MM.1S (cell line): ENCODE measurements around the gene NLK.

Source experiments
- DNase-seq: peaks from one replicate; pipeline ENCODE4 v3.0.0-alpha.2; 2015
- H2AFZ ChIP-seq: fragments of 300-600 bp; sonication (generic); 2 replicates; pipeline ENCODE4 v1.6.0; 2016; ENCODE audit warnings: antibody characterized with exemption, low read length
- H3F3A ChIP-seq: fragments of 300-600 bp; sonication (generic); 2 replicates; pipeline ENCODE4 v1.6.1; 2016; ENCODE audit warnings: mild to moderate bottlenecking, antibody characterized with exemption, low read length, moderate library complexity, mixed read lengths; ENCODE audit not compliant: insufficient read depth
- H3K27ac ChIP-seq: fragments of 300-600 bp; sonication (generic); 2 replicates; pipeline ENCODE4 v1.5.1; 2016; ENCODE audit warnings: mild to moderate bottlenecking, low read length
- H3K27me3 ChIP-seq: fragments of 300-600 bp; sonication (generic); replicated peaks from 2 replicates; pipeline ENCODE4 v1.6.0; 2016; ENCODE audit warnings: low read length; ENCODE audit not compliant: insufficient read depth
- H3K36me3 ChIP-seq: fragments of 300-600 bp; sonication (generic); replicated peaks from 2 replicates; pipeline ENCODE4 v1.6.1; 2016; ENCODE audit warnings: mild to moderate bottlenecking, low read length, mixed read lengths; ENCODE audit not compliant: insufficient read depth
- H3K4me1 ChIP-seq: fragments of 300-600 bp; sonication (generic); 2 replicates; pipeline ENCODE4 v1.6.1; 2016; ENCODE audit warnings: low read length, mixed read lengths
- H3K4me2 ChIP-seq: fragments of 300-600 bp; sonication (generic); 2 replicates; pipeline ENCODE4 v1.6.0; 2016; ENCODE audit warnings: low read depth, low read length
- H3K4me3 ChIP-seq: fragments of 300-600 bp; sonication (generic); 2 replicates; pipeline ENCODE4 v1.5.1; 2016; ENCODE audit warnings: low read length, mixed read lengths
- H3K79me2 ChIP-seq: fragments of 300-600 bp; sonication (generic); 2 replicates; pipeline ENCODE4 v1.6.1; 2016; ENCODE audit warnings: mixed run types, low read length, mixed read lengths
- H3K9ac ChIP-seq: fragments of 300-600 bp; sonication (generic); 2 replicates; pipeline ENCODE4 v1.6.1; 2016; ENCODE audit warnings: low read length, mixed read lengths
- H3K9me2 ChIP-seq: fragments of 300-600 bp; sonication (generic); replicated peaks from 2 replicates; pipeline ENCODE4 v1.6.1; 2016; ENCODE audit warnings: mild to moderate bottlenecking, low read length, mixed read lengths; ENCODE audit not compliant: insufficient read depth
- H3K9me3 ChIP-seq: fragments of 300-600 bp; sonication (generic); replicated peaks from 2 replicates; pipeline ENCODE4 v1.6.1; 2016; ENCODE audit warnings: mild to moderate bottlenecking, low read length, mixed read lengths; ENCODE audit not compliant: insufficient read depth
- H4K20me1 ChIP-seq: fragments of 300-600 bp; sonication (generic); 2 replicates; pipeline ENCODE4 v1.6.1; 2016; ENCODE audit warnings: mild to moderate bottlenecking, low read length, moderate library complexity, mixed read lengths; ENCODE audit not compliant: insufficient read depth
- EZH2 ChIP-seq: fragments of 300-600 bp; sonication (generic); optimal IDR thresholded peaks from 2 replicates; pipeline ENCODE3; 2017; ENCODE audit warnings: low read depth, mild to moderate bottlenecking, antibody characterized with exemption, low read length, mixed read lengths
- EZH2phosphoT487 ChIP-seq: fragments of 300-600 bp; sonication (generic); IDR thresholded peaks from 2 replicates; pipeline ENCODE4 v1.6.1; 2018; ENCODE audit warnings: antibody characterized with exemption, low read length
- TF ChIP-seq, protein P1 (sequence below): fragments of 300-600 bp; sonication (generic); IDR thresholded peaks from 2 replicates; pipeline ENCODE4 v1.5.1; 2016; ENCODE audit warnings: antibody characterized with exemption, low read length, mixed read lengths

The NLK gene

DNA sequence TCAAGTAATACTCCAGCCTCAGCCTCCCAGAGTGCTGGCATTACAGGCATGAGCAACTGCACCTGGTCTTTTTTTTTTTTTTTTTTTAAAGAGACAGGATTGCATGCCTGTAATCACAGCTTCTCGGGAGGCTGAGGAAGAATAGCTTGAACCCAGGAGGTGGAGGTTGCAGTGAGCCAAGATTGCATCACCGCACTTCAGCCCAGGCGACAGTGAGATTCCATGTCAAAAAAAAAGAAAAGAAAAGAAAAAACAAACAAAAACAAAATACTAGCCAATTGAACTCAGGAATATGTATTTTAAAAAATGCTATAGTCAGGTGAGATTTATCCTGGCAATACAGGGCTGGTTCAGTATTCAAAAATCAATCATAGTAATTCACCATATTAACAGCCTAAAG lies 158.8 kb downstream of the NLK start:
- no peak for DNase-seq
- H4K20me1 ChIP-seq: no peaks in the 10 kb centered on the region
- no peaks in the 10 kb centered on the region for H3K36me3 ChIP-seq
- H3K9ac ChIP-seq: no peak overlapping the region
- no peak overlapping the region for H2AFZ ChIP-seq
- no peaks in the 10 kb centered on the region for H3K4me1 ChIP-seq
- no peaks in the 10 kb centered on the region for H3K79me2 ChIP-seq
- H3K9me2 ChIP-seq: no peaks in the 10 kb centered on the region
- TF ChIP-seq, protein P1, sequence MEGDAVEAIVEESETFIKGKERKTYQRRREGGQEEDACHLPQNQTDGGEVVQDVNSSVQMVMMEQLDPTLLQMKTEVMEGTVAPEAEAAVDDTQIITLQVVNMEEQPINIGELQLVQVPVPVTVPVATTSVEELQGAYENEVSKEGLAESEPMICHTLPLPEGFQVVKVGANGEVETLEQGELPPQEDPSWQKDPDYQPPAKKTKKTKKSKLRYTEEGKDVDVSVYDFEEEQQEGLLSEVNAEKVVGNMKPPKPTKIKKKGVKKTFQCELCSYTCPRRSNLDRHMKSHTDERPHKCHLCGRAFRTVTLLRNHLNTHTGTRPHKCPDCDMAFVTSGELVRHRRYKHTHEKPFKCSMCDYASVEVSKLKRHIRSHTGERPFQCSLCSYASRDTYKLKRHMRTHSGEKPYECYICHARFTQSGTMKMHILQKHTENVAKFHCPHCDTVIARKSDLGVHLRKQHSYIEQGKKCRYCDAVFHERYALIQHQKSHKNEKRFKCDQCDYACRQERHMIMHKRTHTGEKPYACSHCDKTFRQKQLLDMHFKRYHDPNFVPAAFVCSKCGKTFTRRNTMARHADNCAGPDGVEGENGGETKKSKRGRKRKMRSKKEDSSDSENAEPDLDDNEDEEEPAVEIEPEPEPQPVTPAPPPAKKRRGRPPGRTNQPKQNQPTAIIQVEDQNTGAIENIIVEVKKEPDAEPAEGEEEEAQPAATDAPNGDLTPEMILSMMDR: no peak
- TF ChIP-seq EZH2 (no peak), EZH2phosphoT487 (no peak)
- H3F3A ChIP-seq: no peaks in the 10 kb centered on the region; the same call in 1 of the 2 replicates
- no peak overlapping the region for H3K4me3 ChIP-seq
- H3K27ac ChIP-seq: no peak overlapping the region
- H3K9me3 ChIP-seq: no peaks in the 10 kb centered on the region
- H3K4me2 ChIP-seq: no peak overlapping the region
- no peaks in the 10 kb centered on the region for H3K27me3 ChIP-seq

DNA sequence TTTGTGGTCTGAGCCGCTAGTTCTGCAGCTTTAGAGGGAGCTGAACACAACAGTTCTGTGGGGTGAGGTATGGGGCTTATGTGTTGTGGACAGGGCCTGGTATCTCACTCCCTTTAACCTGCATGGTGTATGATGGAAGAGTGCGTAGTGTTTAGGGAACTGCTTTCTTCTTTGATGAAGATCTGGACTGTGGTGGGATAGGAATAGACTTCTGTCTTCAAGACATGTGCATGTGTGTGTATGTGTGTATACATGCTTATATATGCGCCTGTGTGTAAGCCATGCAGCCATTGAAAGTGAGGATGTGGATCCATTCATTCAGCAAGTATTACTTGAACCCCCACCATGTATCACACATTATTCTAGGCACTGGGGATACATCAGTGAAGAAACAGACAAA lies 161.8 kb downstream of the NLK start:
- H3K9me3 ChIP-seq: no peaks in the 10 kb centered on the region
- H3K27ac ChIP-seq: no peak overlapping the region
- H2AFZ ChIP-seq: no peak overlapping the region

DNA sequence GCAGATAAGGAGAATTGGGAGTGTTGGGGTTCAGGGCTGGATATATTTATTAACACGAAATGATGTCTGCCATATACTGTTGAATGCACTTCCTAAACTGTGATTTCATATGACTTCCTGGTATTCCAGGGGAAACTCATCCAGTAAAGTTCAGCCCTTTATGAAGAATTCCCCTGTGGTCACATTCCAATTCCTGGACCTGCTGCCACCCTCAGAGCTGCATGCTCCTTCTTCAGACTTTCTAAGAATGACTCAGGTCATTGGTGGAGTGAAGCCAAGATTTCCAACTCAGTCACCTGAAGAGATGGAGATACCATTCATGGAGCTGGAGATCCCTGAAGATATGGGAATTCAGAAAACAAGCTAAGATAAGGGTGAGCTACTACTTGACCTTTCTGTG lies 162.3 kb downstream of the NLK start:
- H3K27me3 ChIP-seq: no peaks in the 10 kb centered on the region
- H3K4me1 ChIP-seq: no peaks in the 10 kb centered on the region
- H3K9ac ChIP-seq: no peak overlapping the region
- DNase-seq: no peak
- no peak overlapping the region for H2AFZ ChIP-seq
- H3K27ac ChIP-seq: no peak overlapping the region
- no peaks in the 10 kb centered on the region for H4K20me1 ChIP-seq
- no peaks in the 10 kb centered on the region for H3K9me3 ChIP-seq
- no peaks in the 10 kb centered on the region for H3K79me2 ChIP-seq
- no peak overlapping the region for H3K4me3 ChIP-seq
- H3F3A ChIP-seq: no peaks in the 10 kb centered on the region
- no peak for TF ChIP-seq EZH2
- TF ChIP-seq, protein P1: no peak
- TF ChIP-seq EZH2phosphoT487: no peak
- H3K4me2 ChIP-seq: no peak overlapping the region
- no peaks in the 10 kb centered on the region for H3K9me2 ChIP-seq
- no peaks in the 10 kb centered on the region for H3K36me3 ChIP-seq

More for the DNA sequence above, 161.8 kb downstream of the NLK start:
- Histone ChIP-seq H3K27me3 (no peaks in the 10 kb centered on the region), H3K36me3 (no peaks in the 10 kb centered on the region), H3K4me3 (no peak overlapping the region), H3F3A (no peaks in the 10 kb centered on the region), H3K9ac (no peak overlapping the region), H3K4me1 (no peaks in the 10 kb centered on the region), H3K9me2 (no peaks in the 10 kb centered on the region), H3K4me2 (no peak overlapping the region), H4K20me1 (no peaks in the 10 kb centered on the region), H3K79me2 (no peaks in the 10 kb centered on the region)
- DNase-seq: no peak
- TF ChIP-seq, protein P1: no peak
- TF ChIP-seq EZH2phosphoT487 (no peak), EZH2 (no peak)
